ENCODE results near the gene TMEM248.
"Not testable (repeated sequence)": the region's sequence is repeated elsewhere in the genome, so short reads cannot be mapped to it uniquely, and the experiment has no call there.

Gene TMEM248

GRCh38 chr7:66950311-66950710 lies 29.3 kb downstream of the TMEM248 start:
- no peak for DNase-seq (ENCODE audit: low read depth in 2 of 2)

- DNase-seq (ENCODE audit: low read depth in 2 of 2): no peak
These were observed 29.7 kb downstream of the TMEM248 start for GRCh38 chr7:66950763-66951162.

DNA sequence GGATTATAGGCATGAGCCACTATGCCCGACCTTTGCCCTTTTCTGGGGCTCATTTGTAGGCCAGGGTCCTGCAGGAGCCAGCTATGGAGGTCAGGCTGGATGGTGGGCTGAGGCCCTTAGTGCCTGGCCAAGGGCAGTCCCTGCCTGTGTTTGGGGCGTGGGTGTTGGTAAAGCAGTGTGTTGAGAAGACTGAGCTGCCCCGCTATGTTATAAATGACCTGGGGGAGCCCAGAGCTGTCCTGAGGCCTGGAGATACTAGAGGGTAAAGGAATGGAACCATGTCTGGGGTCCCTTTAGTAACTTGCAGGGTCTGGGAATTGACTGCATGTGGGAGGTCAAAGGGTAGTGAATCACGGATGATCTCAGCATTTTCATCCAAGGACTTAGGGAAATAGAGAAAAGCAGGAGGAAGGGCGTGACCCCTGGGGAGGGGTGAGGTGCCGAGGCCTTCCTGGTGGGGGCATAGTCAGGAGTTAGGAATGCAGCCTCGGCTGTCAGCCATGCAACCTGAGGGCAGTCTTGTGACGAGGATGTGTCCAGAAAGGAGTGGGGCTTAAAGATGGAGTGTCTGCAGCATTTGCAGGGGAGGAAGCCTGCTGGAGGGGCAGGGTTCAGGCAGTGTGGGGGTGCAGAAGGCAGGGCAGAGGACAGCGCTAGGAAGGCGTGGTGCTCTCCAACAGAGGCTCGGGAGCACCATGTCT lies 31.5 kb downstream of the TMEM248 start:
- no peak for DNase-seq (ENCODE audit: low read depth in 2 of 2)

GRCh38 chr7:66953044-66953427 lies 32.0 kb downstream of the TMEM248 start:
- no peak for DNase-seq (ENCODE audit: low read depth in 2 of 2)

DNA sequence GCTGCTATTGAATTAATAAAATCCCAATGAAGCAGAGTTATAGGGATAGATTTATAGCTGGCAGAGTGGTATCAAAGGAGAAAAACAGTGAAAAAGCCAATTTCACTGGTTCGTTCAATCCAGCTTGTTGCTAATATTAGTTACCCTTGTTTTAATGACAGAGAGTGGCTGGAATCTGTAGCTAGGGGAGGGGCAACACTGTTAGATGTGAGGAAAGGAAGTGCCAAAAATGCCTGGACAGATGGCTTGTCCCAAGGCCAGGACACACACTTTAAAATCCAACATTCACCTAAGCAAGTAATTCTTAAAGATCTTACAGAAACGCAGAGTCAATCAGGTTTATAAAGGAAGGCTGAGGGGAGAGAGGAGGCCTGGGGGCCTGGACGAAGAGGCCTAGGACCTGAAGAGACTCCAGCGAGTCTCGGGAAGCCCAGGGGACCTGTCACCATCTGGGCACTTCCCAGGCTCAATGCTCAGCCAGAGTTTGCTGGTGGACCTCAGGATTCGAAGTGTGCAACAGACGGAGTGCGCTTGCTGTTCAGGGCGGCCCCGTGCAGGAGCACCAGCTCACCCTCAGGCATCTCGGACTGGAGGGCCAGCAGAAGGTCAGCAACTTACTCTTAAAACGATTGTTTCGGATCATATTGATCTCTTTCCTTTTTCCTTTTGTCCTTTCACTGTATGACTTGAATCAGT lies 36.7 kb downstream of the TMEM248 start:
- DNase-seq (ENCODE audit: low read depth in 2 of 2): no peak

DNA sequence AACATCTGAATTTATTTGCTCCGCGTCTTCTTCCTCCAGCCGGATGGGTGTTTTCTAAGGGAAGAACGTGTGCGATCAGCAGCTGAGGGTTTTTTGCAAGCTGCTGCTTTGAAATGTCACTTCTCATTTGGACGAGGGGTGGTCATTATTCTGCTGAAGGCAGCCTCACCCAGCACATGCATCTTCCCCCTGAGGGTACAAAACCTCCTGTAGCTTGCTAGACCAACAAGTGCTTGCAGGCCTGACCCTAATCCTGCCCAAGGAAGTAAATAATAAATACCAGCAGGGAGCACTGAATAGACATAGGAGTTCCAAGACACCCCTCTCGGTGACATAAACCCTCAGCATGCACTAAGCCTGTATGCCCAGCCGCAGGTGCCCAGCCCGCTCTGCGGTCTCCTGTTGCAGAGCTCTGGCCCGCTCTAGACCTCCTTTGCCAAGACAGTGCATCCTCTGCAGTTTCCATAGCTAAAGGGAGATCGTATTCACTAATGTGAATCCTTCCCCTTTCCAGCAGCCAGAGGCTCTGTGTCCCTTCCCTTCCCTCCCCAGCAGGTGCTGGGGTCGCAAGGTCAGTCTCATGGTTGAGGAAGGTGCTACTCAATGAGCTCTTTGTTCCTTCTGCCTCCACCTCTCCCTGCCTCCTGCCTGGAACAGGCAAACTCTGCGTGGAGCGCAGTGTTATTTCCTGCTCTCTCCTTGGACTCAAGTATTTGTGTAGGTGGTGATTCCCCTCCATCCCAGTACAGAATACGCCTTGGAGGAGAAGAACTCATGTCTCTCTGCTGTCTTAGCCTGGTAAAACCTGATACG lies 37.7 kb downstream of the TMEM248 start:
- no peak for DNase-seq (ENCODE audit: low read depth in 2 of 2)

DNA sequence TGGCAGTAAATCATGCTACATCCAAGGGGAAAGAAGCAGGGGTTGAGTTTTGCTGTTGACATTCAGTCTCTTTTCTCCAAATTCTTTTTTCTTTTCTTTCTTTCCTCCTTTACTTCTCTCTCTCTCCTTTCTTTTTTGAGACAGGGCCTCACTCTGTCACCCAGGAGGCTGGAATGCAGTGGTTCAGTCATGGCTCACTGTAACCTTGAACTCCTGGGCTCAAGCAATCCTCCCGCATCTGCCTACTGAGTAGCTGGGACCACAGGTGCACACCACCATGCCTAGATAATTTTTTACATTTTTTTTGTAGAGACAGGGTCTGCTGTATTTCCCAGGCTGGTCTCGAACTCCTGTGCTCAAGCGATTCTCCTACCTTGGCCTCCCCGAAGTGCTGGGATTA lies 39.2 kb downstream of the TMEM248 start:
- DNase-seq (ENCODE audit: low read depth in 2 of 2): no peak

GRCh38 chr7:66961096-66961495 lies 40.1 kb downstream of the TMEM248 start:
- no peak for DNase-seq (ENCODE audit: low read depth in 2 of 2)

- no peak for DNase-seq (ENCODE audit: low read depth in 2 of 2)
These were observed 43.4 kb downstream of the TMEM248 start for GRCh38 chr7:66964411-66964810.

- DNase-seq (ENCODE audit: low read depth in 2 of 2): no peak
These were observed 46.0 kb downstream of the TMEM248 start for GRCh38 chr7:66967029-66967428.

- not testable (repeated sequence) for DNase-seq (ENCODE audit: low read depth in 2 of 2)
These were observed 48.0 kb downstream of the TMEM248 start for GRCh38 chr7:66969001-66969400.

- DNase-seq (ENCODE audit: low read depth in 2 of 2): no peak
These were observed 49.3 kb downstream of the TMEM248 start for GRCh38 chr7:66970310-66970709.

DNA sequence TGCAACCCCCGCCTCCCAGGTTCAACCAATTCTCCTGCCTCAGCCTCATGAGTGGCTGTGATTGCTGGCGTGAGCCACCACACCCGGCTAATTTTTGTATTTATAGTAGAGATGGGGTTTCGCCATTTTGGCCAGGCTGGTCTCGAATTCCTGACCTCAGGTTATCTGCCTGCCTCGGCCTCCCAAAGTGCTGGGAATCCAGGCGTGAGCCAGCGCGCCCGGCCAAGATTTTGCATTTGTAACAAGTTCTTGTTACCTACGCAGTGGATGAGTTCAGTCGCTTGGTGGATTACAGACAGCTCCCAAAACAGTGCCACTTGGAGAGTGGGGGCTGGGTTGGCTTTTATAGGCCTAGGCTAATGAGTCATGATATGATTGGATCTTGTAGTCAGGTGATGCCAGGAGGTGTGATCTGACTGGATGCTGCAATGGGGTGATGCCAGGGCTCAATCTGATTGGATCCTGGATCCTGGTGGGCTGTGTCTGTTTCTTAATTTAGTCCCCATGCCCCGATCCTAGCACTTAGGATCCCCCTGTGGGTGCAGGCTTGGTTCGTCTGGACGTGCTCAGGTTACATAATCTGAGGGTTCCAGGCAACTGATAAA lies 54.1 kb downstream of the TMEM248 start:
- DNase-seq (ENCODE audit: low read depth in 2 of 2): no peak

- DNase-seq (ENCODE audit: low read depth in 2 of 2): not testable (repeated sequence)
These were observed 57.3 kb downstream of the TMEM248 start for GRCh38 chr7:66978312-66978711.

- not testable (repeated sequence) for DNase-seq (ENCODE audit: low read depth in 2 of 2)
These were observed 58.0 kb downstream of the TMEM248 start for GRCh38 chr7:66979013-66979412.

GRCh38 chr7:66980336-66980735 lies 59.3 kb downstream of the TMEM248 start:
- not testable (repeated sequence) for DNase-seq (ENCODE audit: low read depth in 2 of 2)

DNA sequence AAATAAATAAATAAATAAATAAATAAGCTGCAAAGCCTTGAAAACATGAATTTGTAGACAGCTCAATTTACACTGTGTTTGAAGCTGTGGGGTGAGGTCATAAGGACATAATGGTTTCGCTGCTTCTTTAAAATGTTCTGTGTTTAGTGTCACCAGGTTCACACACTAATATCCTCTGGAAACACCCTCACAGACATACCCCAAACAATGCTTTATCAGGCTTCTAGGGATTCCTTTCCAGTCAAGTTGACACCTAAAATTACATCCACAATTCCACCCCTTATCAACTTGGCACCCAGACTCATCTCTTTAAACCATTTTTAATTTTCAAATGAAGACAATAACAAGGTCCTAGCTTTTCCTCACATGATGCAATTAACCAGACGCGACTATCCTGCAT lies 68.5 kb downstream of the TMEM248 start:
- not testable (repeated sequence) for DNase-seq (ENCODE audit: low read depth in 2 of 2)

GRCh38 chr7:66994051-66994450 lies 73.0 kb downstream of the TMEM248 start:
- not testable (repeated sequence) for DNase-seq (ENCODE audit: low read depth in 2 of 2)

DNA sequence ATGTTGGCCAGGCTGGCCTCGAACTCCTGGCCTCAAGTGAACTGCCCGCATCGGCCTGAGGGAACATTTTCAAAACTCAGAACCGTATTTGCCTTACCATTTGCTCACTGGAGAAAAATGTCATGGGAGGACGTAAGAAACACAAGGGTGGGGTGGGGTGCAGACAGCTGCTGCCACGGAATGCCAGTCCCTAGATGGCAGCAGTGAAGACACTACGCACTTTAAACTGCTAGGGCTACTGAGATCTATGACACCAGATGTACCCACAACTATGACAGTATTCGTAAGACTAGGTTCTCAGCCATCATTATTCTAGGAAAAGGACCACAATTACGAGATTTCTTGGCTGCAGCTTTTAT lies 73.6 kb downstream of the TMEM248 start:
- DNase-seq (ENCODE audit: low read depth in 2 of 2): peak; percentile 5 to 35

- DNase-seq (ENCODE audit: low read depth in 2 of 2): peak; percentile 86 to 88
These were observed 74.2 kb downstream of the TMEM248 start, which contains the start of gene SBDS for GRCh38 chr7:66995050-66995776. Gene SBDS (minus strand): TSS chr7:66995586. CDS start chr7:66995417, 169 bp downstream.

GRCh38 chr7:66996444-66997191 lies 75.6 kb downstream of the TMEM248 start, which contains the start of gene TYW1:
Gene TYW1 (plus strand): TSS chr7:66996833. CDS start chr7:66996979, 146 bp downstream.
- peak; percentile 93 to 98 for DNase-seq (ENCODE audit: low read depth in 2 of 2)

Measured in stimulated activated CD8-positive, alpha-beta memory T cell treated with anti-CD3 and anti-CD28 coated beads, Interleukin-15, amount 100 ng/mL, for 48 hours (primary cell).